GM12878 (cell line): ENCODE data around the gene TBC1D8. TPM values are rescaled to one million over a fixed set of nuclear protein-coding genes. Genes with fewer than 3 reads are reported as not detected.
A peak's percentile ranks its signal among the peaks of the same experiment; 100 is the strongest.

Experiments
- ATAC-seq: fragments of 200-7000 bp; cut with Tn5 transposase; 3 replicates; pipeline ENCODE4 v1.9.1; 2020; ENCODE audit warnings: mild to moderate bottlenecking, moderate library complexity
- BruUV-seq: library from RNA; stranded (reverse); fragments of 400-500 nt; replicated peaks from 2 replicates; lab custom pipeline; 2021; lab: Mats Ljungman, UMichigan
- CTCF ChIA-PET: fragments of 300-600 bp; sonication (Branson Sonifier 250); formaldehyde crosslinking; extraction: SDS; loops from one replicate; lab custom pipeline; 2021; ENCODE audit warnings: inconsistent platforms; lab: Yijun Ruan, JAX
- POLR2A ChIA-PET: fragments of 350-600 bp; formaldehyde crosslinking; extraction: SDS; loops from one replicate; lab custom pipeline; 2021; ENCODE audit warnings: inconsistent platforms; lab: Charles Lee
- RAD21 ChIA-PET: fragments of 300-600 bp; sonication (Branson Sonifier 250); formaldehyde crosslinking; loops from one replicate; lab custom pipeline; 2023; ENCODE audit warnings: antibody characterized with exemption; ENCODE audit not compliant: unreplicated experiment; lab: Charles Lee
- SMC1A ChIA-PET: fragments of 300-600 bp; sonication (Branson Sonifier 250); formaldehyde crosslinking; loops from one replicate; lab custom pipeline; 2023; ENCODE audit not compliant: unreplicated experiment, uncharacterized antibody; lab: Charles Lee
- DNase-seq: peaks from one replicate; pipeline ENCODE4 v3.0.0-alpha.2; 2011; ENCODE audit warnings: low read depth, low spot score
- FAIRE-seq: peaks from 3 replicates; lab custom pipeline; 2011; peaks lifted over from hg19 to GRCh38; lab: Jason Lieb, UNC
- H2AFZ ChIP-seq: 2 replicates; pipeline ENCODE4 v1.6.0; 2011; ENCODE audit warnings: low read depth, low read length, control low read depth; ENCODE audit not compliant: control insufficient read depth
- H3K27ac ChIP-seq: 2 replicates; pipeline ENCODE4 v1.5.1; 2011; ENCODE audit warnings: control low read depth; ENCODE audit not compliant: control insufficient read depth, insufficient read depth
- H3K27me3 ChIP-seq, 2 experiments: replicated peaks in 1 of 2; 2 replicates each; pipeline versions ENCODE4 v1.6.0 to v1.6.1; 2011; ENCODE audit warnings: low read length in 1 of 2; ENCODE audit not compliant: control insufficient read depth in 2 of 2, insufficient read depth in 2 of 2
- H3K36me3 ChIP-seq, 2 experiments: 2 replicates each; pipeline ENCODE4 v1.5.1; 2011; ENCODE audit warnings: low read length in 1 of 2; ENCODE audit not compliant: control insufficient read depth in 2 of 2, insufficient read depth in 2 of 2
- H3K4me1 ChIP-seq: 2 replicates; pipeline ENCODE4 v1.6.1; 2011; ENCODE audit warnings: mild to moderate bottlenecking, low read length, moderate library complexity, mixed read lengths; ENCODE audit not compliant: control insufficient read depth, insufficient read depth
- H3K4me2 ChIP-seq: 2 replicates; pipeline ENCODE4 v1.6.0; 2011; ENCODE audit warnings: control low read depth; ENCODE audit not compliant: control insufficient read depth, insufficient read depth
- H3K4me3 ChIP-seq: fragments of 200-600 bp; sonication (generic); 2 replicates; pipeline ENCODE4 v1.5.1; 2016
- H3K79me2 ChIP-seq: 2 replicates; pipeline ENCODE4 v1.6.0; 2011; ENCODE audit warnings: low read length; ENCODE audit not compliant: control insufficient read depth, insufficient read depth
- H3K9ac ChIP-seq: 2 replicates; pipeline ENCODE4 v1.8.0; 2011; ENCODE audit warnings: low read length, control low read depth, mixed read lengths; ENCODE audit not compliant: control insufficient read depth, insufficient read depth
- H3K9me3 ChIP-seq: replicated peaks from 3 replicates; pipeline ENCODE4 v1.5.1; 2011; ENCODE audit warnings: mild to moderate bottlenecking, low read length; ENCODE audit not compliant: control insufficient read depth, insufficient read depth
- H4K20me1 ChIP-seq: 2 replicates; pipeline ENCODE4 v1.6.0; 2011; ENCODE audit not compliant: control insufficient read depth, insufficient read depth
- ATF3 ChIP-seq: IDR thresholded peaks from 2 replicates; pipeline ENCODE4 v1.6.1; 2011; ENCODE audit warnings: low read depth, mild to moderate bottlenecking, low read length, moderate library complexity, borderline replicate concordance; ENCODE audit errors: extremely low read depth
- BHLHE40 ChIP-seq, 2 experiments: fragments of 450-650 bp in 1 of 2; IDR thresholded peaks; 2 replicates each; pipeline ENCODE4 v1.6.1; 2011 to 2017; ENCODE audit warnings: low read depth in 2 of 2, borderline replicate concordance in 1 of 2, improper control_type of control experiment in 1 of 2, low read length in 1 of 2, mild to moderate bottlenecking in 1 of 2
- CEBPB ChIP-seq, 2 experiments: fragments of 150-350 bp in 1 of 2; IDR thresholded peaks; 2 replicates each; pipeline ENCODE4 v1.6.1; 2012 to 2014; ENCODE audit warnings: low read depth in 2 of 2, low read length in 2 of 2, borderline replicate concordance in 1 of 2, inconsistent platforms in 1 of 2
- CEBPZ ChIP-seq: fragments of 150-350 bp; IDR thresholded peaks from 2 replicates; pipeline ENCODE4 v1.6.1; 2016; ENCODE audit warnings: low read depth, low read length
- E2F8 ChIP-seq: fragments of 450-650 bp; IDR thresholded peaks from 2 replicates; pipeline ENCODE4 v1.6.1; 2018; ENCODE audit warnings: mild to moderate bottlenecking, low read depth, moderate library complexity; ENCODE audit not compliant: partially characterized antibody
- GABPA ChIP-seq: IDR thresholded peaks from 2 replicates; pipeline ENCODE4 v1.6.1; 2014; ENCODE audit warnings: antibody characterized with exemption, low read depth, mild to moderate bottlenecking, inconsistent platforms
- JUNB ChIP-seq: IDR thresholded peaks from 2 replicates; pipeline ENCODE4 v1.6.1; 2016; ENCODE audit warnings: antibody characterized with exemption, mild to moderate bottlenecking
- NFIC ChIP-seq: IDR thresholded peaks from 2 replicates; pipeline ENCODE4 v1.6.1; 2012; ENCODE audit warnings: low read depth, mild to moderate bottlenecking, inconsistent platforms, low read length, moderate library complexity
- POLR2A ChIP-seq: IDR thresholded peaks from 2 replicates; pipeline ENCODE4 v1.6.1; 2011; ENCODE audit warnings: low read depth, mild to moderate bottlenecking, low read length
- POLR2AphosphoS2 ChIP-seq: IDR thresholded peaks from 2 replicates; pipeline ENCODE4 v1.6.1; 2011; ENCODE audit warnings: low read depth, mild to moderate bottlenecking, low read length, improper control_type of control experiment, moderate library complexity
- POLR2AphosphoS5 ChIP-seq: IDR thresholded peaks from 2 replicates; pipeline ENCODE4 v1.6.1; 2011; ENCODE audit warnings: mild to moderate bottlenecking, low read length, inconsistent platforms
- TCF12 ChIP-seq: IDR thresholded peaks from 2 replicates; pipeline ENCODE4 v1.6.1; 2011; ENCODE audit warnings: low read depth, mild to moderate bottlenecking, low read length
- YBX1 ChIP-seq: fragments of 450-650 bp; IDR thresholded peaks from 2 replicates; pipeline ENCODE4 v1.6.1; 2016; ENCODE audit warnings: antibody characterized with exemption
- WGBS: methylation state at CpG from one replicate; pipeline ENCODE4 v1.1.6; 2016; ENCODE audit warnings: low lambda C conversion rate; ENCODE audit not compliant: insufficient replicate concordance, insufficient coverage; ENCODE audit errors: missing lambda C conversion rate; 5-methylcytosine and 5-hydroxymethylcytosine counted together
- in situ Hi-C: fragments of 300-500 bp; cut with MboI; formaldehyde crosslinking; loops from 9 replicates; pipeline ENCODE4 v1.14.3; 2018; ENCODE audit warnings: mixed read lengths
- intact Hi-C: fragments of 100-400 bp; cut with micrococcal nuclease; formaldehyde crosslinking; loops from one replicate; pipeline ENCODE4 v1.14.2; 2022; ENCODE audit not compliant: unreplicated experiment
- polyA plus RNA-seq, 11 experiments: library from polyadenylated mRNA; depleted of rRNA in 4 of 11; unstranded in 6 of 11; stranded (reverse) in 5 of 11; fragments of >200 nt; fragmentation: Nextera tagmentation in 4 of 11; fragmentation: Illumina TruSeq in 1 of 11; extraction: Ambion mirVana in 4 of 11; extraction: Trizol in 1 of 11; gene quantifications; 1 replicate in 1 of 11; 2 replicates in 10 of 11; pipeline versions ENCODE4 v1.2.1 to v1.2.3, GENCODE V29; 2011 to 2016; ENCODE audit warnings: inconsistent platforms in 2 of 11, missing spikeins in 2 of 11, low read depth in 1 of 11
- total RNA-seq, 4 experiments: library from RNA; depleted of rRNA in 3 of 4; stranded (reverse); fragments of >200 nt in 3 of 4; fragmentation: Illumina TruSeq in 1 of 4; extraction: Trizol in 1 of 4; gene quantifications; 2 replicates each; pipeline versions ENCODE4 v1.2.1 to v1.2.3, GENCODE V29; 2013 to 2021
- TF ChIP-seq, protein P1 (sequence below): IDR thresholded peaks from 2 replicates; pipeline ENCODE4 v1.6.1; 2012; ENCODE audit warnings: low read length, inconsistent platforms

TBC1D8 gene
- total and polyA plus RNA-seq, 10 of the 15 experiments (the other 5 are each of a cell fraction or from before 2014, with no cell fraction given), result 0.80 to 4.9 (median 4.4) TPM

DNA sequence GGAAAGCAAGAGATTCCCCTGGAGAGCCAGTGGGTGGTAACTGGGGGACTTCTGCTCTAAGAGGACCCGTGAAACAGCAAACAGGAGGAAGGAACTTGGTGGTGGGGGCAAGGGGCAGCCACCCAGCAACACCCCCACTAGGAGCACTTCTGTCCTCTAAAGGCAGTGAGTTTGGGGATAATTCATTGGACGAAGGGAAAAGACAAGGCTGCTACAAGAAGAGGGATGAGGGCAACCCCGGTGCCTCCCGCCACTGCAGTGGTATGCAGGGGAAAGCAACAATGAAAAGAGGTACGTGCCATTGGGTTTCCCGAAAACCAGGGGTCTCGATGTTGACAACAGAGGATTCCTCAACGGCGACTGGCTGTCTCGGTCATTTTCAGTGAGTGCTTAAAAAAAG, 140.0 kb downstream of the TBC1D8 start:
- POLR2A ChIA-PET, result no interaction called here
- Histone ChIP-seq H3K9ac (peak overlapping the region; percentile 44; the same call in 1 of the 2 replicates), H3K79me2 (peaks cover 13% of the 10 kb centered on the region), H3K9me3 (peaks cover 3% of the 10 kb centered on the region; the same call in 2 of the 3 replicates), H3K4me3 (peak overlapping the region; percentile 10; the same call in 1 of the 2 replicates), H3K36me3 (peaks cover 7 to 23% of the 10 kb centered on the region in 2 experiments), H3K4me2 (peak overlapping the region; percentile 45; the same call in 1 of the 2 replicates), H2AFZ (no peak overlapping the region), H3K4me1 (peaks cover 17% of the 10 kb centered on the region), H3K27me3 (no peaks in the 10 kb centered on the region), H3K27ac (peak overlapping the region; percentile 83), H4K20me1 (no peaks in the 10 kb centered on the region)
- WGBS, result 51% methylated on average over 10 of the region's 10 CpGs
- DNase-seq (no peak), ATAC-seq (no peak), FAIRE-seq (no peak)
- intact Hi-C loops, result loop anchor here (5.0 to 10.0 kb wide), 2 partner anchors 241 to 394 kb away; partner anchors contain the start of gene CNOT11
- no TSS peak for BruUV-seq
- RAD21 ChIA-PET, result interaction anchor here (1.8 kb wide), 1 partner anchor 9 kb away, joined by 5 read pairs; the partner anchor contains the start of gene RPL31
- in situ Hi-C loops, result no loop called here
- SMC1A ChIA-PET, result interaction anchor here (0.6 to 1.6 kb wide), 3 partner anchors 404 to 1352 kb away, joined by 3 to 4 read pairs (median 3); no protein-coding TSS in a partner anchor
- CTCF ChIA-PET, result interaction anchor here (1.2 to 1.8 kb wide), 2 partner anchors 9 to 26 kb away, joined by 3 to 15 read pairs; partner anchors contain the start of gene RPL31
- no peak for TF ChIP-seq CEBPB (IDR thresholded peaks at IDR 0.05; ENCODE audit: borderline replicate concordance in 1 of 2, low read depth in 2 of 2, low read length in 2 of 2)
- TF ChIP-seq JUNB, result no peak
- no peak for TF ChIP-seq POLR2A
- TF ChIP-seq POLR2AphosphoS5, result no peak
- no peak for TF ChIP-seq E2F8
- no peak for TF ChIP-seq ATF3
- TF ChIP-seq POLR2AphosphoS2, result no peak
- TF ChIP-seq BHLHE40 (IDR thresholded peaks at IDR 0.05; ENCODE audit: borderline replicate concordance in 1 of 2, low read depth in 2 of 2, low read length in 1 of 2), result no peak
- TF ChIP-seq YBX1, result no peak
- TF ChIP-seq, protein P1, sequence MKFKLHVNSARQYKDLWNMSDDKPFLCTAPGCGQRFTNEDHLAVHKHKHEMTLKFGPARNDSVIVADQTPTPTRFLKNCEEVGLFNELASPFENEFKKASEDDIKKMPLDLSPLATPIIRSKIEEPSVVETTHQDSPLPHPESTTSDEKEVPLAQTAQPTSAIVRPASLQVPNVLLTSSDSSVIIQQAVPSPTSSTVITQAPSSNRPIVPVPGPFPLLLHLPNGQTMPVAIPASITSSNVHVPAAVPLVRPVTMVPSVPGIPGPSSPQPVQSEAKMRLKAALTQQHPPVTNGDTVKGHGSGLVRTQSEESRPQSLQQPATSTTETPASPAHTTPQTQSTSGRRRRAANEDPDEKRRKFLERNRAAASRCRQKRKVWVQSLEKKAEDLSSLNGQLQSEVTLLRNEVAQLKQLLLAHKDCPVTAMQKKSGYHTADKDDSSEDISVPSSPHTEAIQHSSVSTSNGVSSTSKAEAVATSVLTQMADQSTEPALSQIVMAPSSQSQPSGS, result no peak
- no peak for TF ChIP-seq NFIC
- no peak for TF ChIP-seq CEBPZ
- TF ChIP-seq GABPA, result no peak
- no peak for TF ChIP-seq TCF12
